Lung (tissue), 12 donors: ENCODE data around the gene RAB11FIP3. TPM values are rescaled to one million over a fixed set of nuclear protein-coding genes. Genes with fewer than 3 reads are reported as not detected.
"Not testable (repeated sequence)": the region's sequence is repeated elsewhere in the genome, so short reads cannot be mapped to it uniquely, and the experiment has no call there.

Experiments used
- ATAC-seq: fragments of 200-7000 bp; cut with Tn5 transposase; one replicate; pipeline ENCODE4 v1.9.1; 2020; ENCODE audit warnings: moderate number of reproducible peaks; ENCODE audit not compliant: insufficient read depth, low FRiP score
- DNase-seq, 3 donors: peaks; one replicate each; pipeline ENCODE4 v3.0.0-alpha.2; 2013 to 2017
- H3K27ac ChIP-seq, 2 donors: one replicate each; pipeline ENCODE4 v1.5.1; 2013; ENCODE audit warnings: mild to moderate bottlenecking in 2 of 2, moderate library complexity in 2 of 2, control low read depth in 1 of 2, inconsistent platforms in 1 of 2, low read depth in 1 of 2, low read length in 1 of 2
- H3K27me3 ChIP-seq, 3 donors: one replicate each; pipeline ENCODE4 v1.5.1; 2013; ENCODE audit warnings: low read length in 2 of 3; ENCODE audit not compliant: control insufficient read depth in 3 of 3, insufficient read depth in 3 of 3
- H3K36me3 ChIP-seq, 4 donors: one replicate each; pipeline ENCODE4 v1.5.1; 2013; ENCODE audit warnings: low read length in 4 of 4, mild to moderate bottlenecking in 1 of 4, moderate library complexity in 1 of 4; ENCODE audit not compliant: control insufficient read depth in 4 of 4, insufficient read depth in 4 of 4
- H3K4me1 ChIP-seq, 5 donors: one replicate each; pipeline ENCODE4 v1.5.1; 2013; ENCODE audit warnings: low read length in 5 of 5, mild to moderate bottlenecking in 2 of 5, moderate library complexity in 1 of 5; ENCODE audit not compliant: control insufficient read depth in 5 of 5, insufficient read depth in 5 of 5
- H3K4me3 ChIP-seq: one replicate; pipeline ENCODE4 v1.5.1; 2013; ENCODE audit warnings: mild to moderate bottlenecking, control low read depth, moderate library complexity
- H3K9ac ChIP-seq, 2 donors: one replicate each; pipeline ENCODE4 v1.5.1; 2013; ENCODE audit warnings: low read length in 2 of 2, control low read depth in 1 of 2; ENCODE audit not compliant: insufficient read depth in 1 of 2
- H3K9me3 ChIP-seq, 4 donors: one replicate each; pipeline ENCODE4 v1.5.1; 2013; ENCODE audit warnings: low read length in 3 of 4, mild to moderate bottlenecking in 1 of 4, moderate library complexity in 1 of 4; ENCODE audit not compliant: control insufficient read depth in 4 of 4, insufficient read depth in 3 of 4
- WGBS, 2 donors: extraction: QIAGEN DNeasy Blood & Tissue Kit; methylation state at CpG; one replicate each; pipeline ENCODE4 v1.1.7; 2013; 5-methylcytosine and 5-hydroxymethylcytosine counted together
- polyA plus RNA-seq, 2 donors: library from polyadenylated mRNA; stranded (reverse); fragments of 200-250 nt; gene quantifications; one replicate each; pipeline ENCODE4 v1.2.1, GENCODE V29; 2013
- total RNA-seq, 2 donors: library from RNA; depleted of rRNA in 1 of 2; stranded (reverse); fragments of >200 nt in 1 of 2; gene quantifications; one replicate each; pipeline ENCODE4 v1.2.1, GENCODE V29; 2014 to 2021
- TF ChIP-seq, protein P1 (sequence below): IDR thresholded peaks from 2 replicates; pipeline ENCODE4 v1.5.1; 2012; ENCODE audit warnings: mild to moderate bottlenecking; ENCODE audit errors: control extremely low read depth, extremely low read depth
- donor health status: control.
- donor health status: control.
- donor health status: Bipolar disorder and iron deficiency.
- donor health status: healthy.
- donor health status: DM: yes; HTN: yes; CAD: no.

Gene RAB11FIP3
- total and polyA plus RNA-seq, 4 donors, result 20.7 to 38.3 (median 21.5) TPM

DNA sequence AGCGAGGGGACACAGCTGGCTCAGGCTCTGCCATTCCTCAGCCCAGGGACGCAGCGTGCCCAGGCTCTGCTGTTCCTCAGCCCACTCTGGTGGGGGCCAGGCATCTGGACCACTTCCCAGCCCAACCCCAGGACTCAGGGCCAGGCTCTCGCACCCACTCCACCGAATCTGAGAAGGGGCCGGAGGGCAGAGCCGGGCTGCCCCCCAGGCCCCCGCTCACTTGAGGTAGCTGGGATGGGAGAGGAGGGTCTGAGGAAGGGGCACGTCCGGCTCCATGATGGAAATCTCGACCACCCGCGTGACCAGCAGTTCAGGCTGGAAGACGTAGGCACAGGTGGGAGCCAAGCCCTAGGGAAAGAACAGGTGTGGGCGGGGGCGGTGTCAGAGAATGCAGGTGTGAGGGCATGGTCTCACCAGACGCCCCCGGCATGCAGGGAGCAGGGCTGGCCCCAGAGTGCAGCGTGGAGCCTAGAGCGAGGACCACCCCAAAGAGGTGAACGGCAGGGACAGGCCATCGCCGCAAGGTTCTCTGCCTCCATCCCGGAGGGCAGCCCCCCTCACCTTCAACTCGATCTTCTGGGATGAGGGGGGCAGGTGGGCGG is 48.5 kb upstream of the RAB11FIP3 start:
- no peaks in the 10 kb centered on the region for H3K9me3 ChIP-seq
- TF ChIP-seq, protein P1, sequence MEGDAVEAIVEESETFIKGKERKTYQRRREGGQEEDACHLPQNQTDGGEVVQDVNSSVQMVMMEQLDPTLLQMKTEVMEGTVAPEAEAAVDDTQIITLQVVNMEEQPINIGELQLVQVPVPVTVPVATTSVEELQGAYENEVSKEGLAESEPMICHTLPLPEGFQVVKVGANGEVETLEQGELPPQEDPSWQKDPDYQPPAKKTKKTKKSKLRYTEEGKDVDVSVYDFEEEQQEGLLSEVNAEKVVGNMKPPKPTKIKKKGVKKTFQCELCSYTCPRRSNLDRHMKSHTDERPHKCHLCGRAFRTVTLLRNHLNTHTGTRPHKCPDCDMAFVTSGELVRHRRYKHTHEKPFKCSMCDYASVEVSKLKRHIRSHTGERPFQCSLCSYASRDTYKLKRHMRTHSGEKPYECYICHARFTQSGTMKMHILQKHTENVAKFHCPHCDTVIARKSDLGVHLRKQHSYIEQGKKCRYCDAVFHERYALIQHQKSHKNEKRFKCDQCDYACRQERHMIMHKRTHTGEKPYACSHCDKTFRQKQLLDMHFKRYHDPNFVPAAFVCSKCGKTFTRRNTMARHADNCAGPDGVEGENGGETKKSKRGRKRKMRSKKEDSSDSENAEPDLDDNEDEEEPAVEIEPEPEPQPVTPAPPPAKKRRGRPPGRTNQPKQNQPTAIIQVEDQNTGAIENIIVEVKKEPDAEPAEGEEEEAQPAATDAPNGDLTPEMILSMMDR, result no peak
- H3K27me3 ChIP-seq, result no peaks in the 10 kb centered on the region
- WGBS, 2 donors, result 93 to 95% methylated on average over 26 of the region's 26 CpGs
- no peak for DNase-seq
- peaks cover 0 to 55% (median 3%) of the 10 kb centered on the region in 4 donors for H3K36me3 ChIP-seq
- no peak for ATAC-seq
- H3K9ac ChIP-seq, result no peak overlapping the region
- H3K4me1 ChIP-seq, result peaks cover 0 to 14% (median 4%) of the 10 kb centered on the region in 5 donors
- H3K27ac ChIP-seq, result no peak overlapping the region
- H3K4me3 ChIP-seq, result no peak overlapping the region

DNA sequence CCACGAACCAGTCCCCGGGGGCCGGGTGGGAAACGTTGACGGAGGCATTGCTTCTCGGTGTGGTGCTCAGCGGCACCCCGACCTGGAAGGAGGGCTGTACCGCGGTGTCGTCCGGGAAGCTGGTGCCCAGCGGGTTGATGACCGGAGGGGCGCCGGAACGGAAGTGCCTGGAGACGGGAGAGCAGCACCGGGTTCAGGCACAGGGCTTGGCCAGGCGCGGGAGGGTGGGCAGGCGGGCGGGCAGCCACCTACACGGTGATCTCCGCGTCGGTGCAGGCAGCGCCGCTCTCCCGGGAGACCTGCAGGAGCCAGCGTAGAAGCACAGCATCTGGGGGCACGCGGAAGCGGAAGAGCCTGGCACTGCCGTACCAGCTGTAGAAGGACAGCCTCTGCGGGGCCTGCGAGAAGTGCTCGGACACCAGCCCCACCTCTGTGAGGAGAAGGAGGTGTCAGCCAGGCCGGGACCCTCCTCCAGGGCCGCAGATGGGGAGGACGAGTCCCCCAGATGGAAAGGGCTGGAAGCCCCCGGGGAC is 48.0 kb upstream of the RAB11FIP3 start:
- Histone ChIP-seq H3K27me3 (no peaks in the 10 kb centered on the region), H3K27ac (no peak overlapping the region), H3K9me3 (no peaks in the 10 kb centered on the region), H3K4me3 (no peak overlapping the region), H3K4me1 (peaks cover 0 to 16% (median 4%) of the 10 kb centered on the region in 5 donors), H3K9ac (no peak overlapping the region), H3K36me3 (peaks cover 0 to 50% (median 3%) of the 10 kb centered on the region in 4 donors)
- 91 to 93% methylated on average over 42 of the region's 42 CpGs for WGBS, 2 donors
- TF ChIP-seq, protein P1, result no peak
- no peak for DNase-seq
- no peak for ATAC-seq

DNA sequence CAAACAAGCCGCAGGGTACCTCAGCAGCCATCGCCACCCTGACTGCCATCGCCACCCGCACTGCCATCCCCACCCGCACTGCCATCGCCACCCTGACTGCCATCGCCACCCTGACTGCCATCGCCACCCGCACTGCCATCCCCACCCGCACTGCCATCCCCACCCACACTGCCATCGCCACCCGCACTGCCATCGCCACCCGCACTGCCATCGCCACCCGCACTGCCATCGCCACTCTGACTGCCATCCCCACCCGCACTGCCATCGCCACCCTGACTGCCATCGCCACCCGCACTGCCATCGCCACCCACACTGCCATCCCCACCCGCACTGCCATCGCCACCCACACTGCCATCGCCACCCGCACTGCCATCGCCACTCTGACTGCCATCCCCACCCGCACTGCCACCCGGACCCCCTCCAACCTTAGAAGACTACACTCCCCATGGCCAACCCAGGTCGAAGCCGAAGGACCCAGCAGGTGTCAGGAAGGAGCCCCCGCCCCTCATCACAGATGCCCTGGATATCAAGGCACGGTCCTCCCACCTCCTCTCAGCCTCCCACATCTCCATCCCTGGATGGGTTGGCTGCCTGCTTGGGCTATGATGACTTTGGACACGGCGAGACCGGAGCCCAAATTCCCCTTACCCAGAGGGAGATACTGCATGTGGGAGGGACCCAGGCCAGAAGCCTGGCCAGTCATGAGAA is 47.2 kb upstream of the RAB11FIP3 start:
- H3K27ac ChIP-seq, H3K9me3 ChIP-seq, DNase-seq, H3K27me3 ChIP-seq, ATAC-seq, H3K9ac ChIP-seq, H3K4me3 ChIP-seq: not testable (repeated sequence)
- 91 to 92% methylated on average over 34 to 36 of the region's 36 CpGs for WGBS, 2 donors
- H3K36me3 ChIP-seq, result peaks cover 0 to 43% (median 3%) of the 10 kb centered on the region in 4 donors
- peaks cover 0 to 19% (median 4%) of the 10 kb centered on the region in 5 donors for H3K4me1 ChIP-seq

DNA sequence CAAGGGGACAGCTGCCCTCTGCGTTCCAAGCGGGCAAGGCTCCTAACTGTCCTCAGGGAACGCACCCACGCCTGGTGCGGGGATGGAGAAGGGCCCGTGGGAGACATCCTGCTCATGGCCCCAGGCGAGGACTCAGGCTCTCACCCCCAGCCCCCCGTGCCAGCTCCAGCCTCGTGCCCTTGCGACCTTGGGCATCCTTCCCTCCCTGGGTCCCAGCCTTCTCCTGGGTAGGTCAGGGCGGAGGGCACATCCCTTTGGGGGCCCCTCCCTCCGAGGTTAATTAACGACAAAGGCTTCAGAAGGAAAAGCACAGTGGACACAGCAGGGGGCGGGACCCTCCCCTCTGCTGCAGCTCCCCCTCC is 46.6 kb upstream of the RAB11FIP3 start:
- WGBS, 2 donors, result 68 to 84% methylated on average over 14 of the region's 14 CpGs
- ATAC-seq (no peak), DNase-seq (no peak)
- Histone ChIP-seq H3K9me3 (no peaks in the 10 kb centered on the region), H3K9ac (no peak overlapping the region), H3K4me3 (no peak overlapping the region), H3K27me3 (no peaks in the 10 kb centered on the region), H3K4me1 (peaks cover 0 to 23% (median 4%) of the 10 kb centered on the region in 5 donors), H3K27ac (no peak overlapping the region), H3K36me3 (peaks cover 0 to 37% (median 3%) of the 10 kb centered on the region in 4 donors)
- TF ChIP-seq, protein P1, result no peak
